HEK293 (cell line): Measurements from ENCODE around the gene TTYH1.

ENCODE experiments used
- CTCF ChIA-PET: fragments of 350-600 bp; formaldehyde crosslinking; extraction: SDS; loops from one replicate; lab custom pipeline; 2021; ENCODE audit warnings: antibody characterized with exemption; lab: Yijun Ruan, JAX
- POLR2A ChIA-PET: fragments of 300-600 bp; formaldehyde crosslinking; extraction: SDS; loops from one replicate; lab custom pipeline; 2020; ENCODE audit warnings: antibody characterized with exemption, inconsistent platforms; lab: Yijun Ruan, JAX
- H3K27ac ChIP-seq: fragments of 200-500 bp; sonication (Bioruptor generic); 2 replicates; pipeline ENCODE4 v1.5.1; 2014; ENCODE audit warnings: low read depth, low read length, control low read depth, inconsistent platforms; ENCODE audit errors: extremely low read depth
- H3K36me3 ChIP-seq, 2 experiments: fragments of 200-500 bp in 1 of 2; sonication (Bioruptor generic) in 1 of 2; 1 replicate in 1 of 2; 2 replicates in 1 of 2; pipeline ENCODE4 v1.5.1; 2014 to 2017; ENCODE audit warnings: inconsistent platforms in 2 of 2, low read length in 2 of 2; ENCODE audit not compliant: control insufficient read depth in 2 of 2, insufficient read depth in 1 of 2
- H3K4me1 ChIP-seq: fragments of 200-500 bp; sonication (Bioruptor generic); 2 replicates; pipeline ENCODE4 v1.5.1; 2014; ENCODE audit warnings: mild to moderate bottlenecking, low read length, inconsistent platforms; ENCODE audit not compliant: control insufficient read depth, insufficient read depth
- H3K4me3 ChIP-seq: 2 replicates; pipeline ENCODE4 v1.5.1; 2011; ENCODE audit warnings: low read depth, mild to moderate bottlenecking, control low read depth, low read length, moderate library complexity
- H3K9me3 ChIP-seq: fragments of 200-500 bp; sonication (Bioruptor generic); 2 replicates; pipeline ENCODE4 v1.5.1; 2014; ENCODE audit warnings: low read depth, low read length, inconsistent platforms; ENCODE audit not compliant: control insufficient read depth, insufficient read depth
- GFI1B ChIP-seq: fragments of 450-650 bp; formaldehyde crosslinking; IDR thresholded peaks from 2 replicates; pipeline ENCODE4 v1.5.1; 2016; ENCODE audit warnings: missing biosample characterization, missing genetic modification characterization
- OSR2 ChIP-seq: fragments of 450-650 bp; formaldehyde crosslinking; IDR thresholded peaks from 2 replicates; pipeline ENCODE4 v1.5.1; 2016; ENCODE audit warnings: missing biosample characterization, missing genetic modification characterization
- ZFHX2 ChIP-seq: fragments of 450-650 bp; formaldehyde crosslinking; conservative IDR thresholded peaks from 2 replicates; pipeline ENCODE4 v1.5.1; 2016; ENCODE audit warnings: missing biosample characterization, missing genetic modification characterization
- ZNF112 ChIP-seq: fragments of 450-650 bp; formaldehyde crosslinking; IDR thresholded peaks from 2 replicates; pipeline ENCODE4 v1.5.0; 2017; ENCODE audit warnings: missing biosample characterization, missing genetic modification characterization
- ZNF121 ChIP-seq: fragments of 450-650 bp; formaldehyde crosslinking; IDR thresholded peaks from 2 replicates; pipeline ENCODE4 v1.5.1; 2016; ENCODE audit warnings: missing biosample characterization, missing genetic modification characterization
- ZNF175 ChIP-seq: fragments of 450-650 bp; formaldehyde crosslinking; IDR thresholded peaks from 2 replicates; pipeline ENCODE4 v1.5.1; 2016; ENCODE audit warnings: missing biosample characterization, missing genetic modification characterization
- ZNF24 ChIP-seq: fragments of 450-650 bp; formaldehyde crosslinking; IDR thresholded peaks from 2 replicates; pipeline ENCODE4 v1.5.1; 2016; ENCODE audit warnings: missing biosample characterization, missing genetic modification characterization
- ZNF324 ChIP-seq: fragments of 450-650 bp; formaldehyde crosslinking; IDR thresholded peaks from 2 replicates; pipeline ENCODE4 v1.5.1; 2016; ENCODE audit warnings: missing biosample characterization, missing genetic modification characterization
- ZNF341 ChIP-seq: fragments of 450-650 bp; formaldehyde crosslinking; IDR thresholded peaks from 2 replicates; pipeline ENCODE4; 2016; ENCODE audit warnings: low read depth, missing biosample characterization, missing genetic modification characterization
- ZNF768 ChIP-seq: fragments of 450-650 bp; formaldehyde crosslinking; IDR thresholded peaks from 2 replicates; pipeline ENCODE4 v1.5.1; 2018; ENCODE audit warnings: missing biosample characterization, mild to moderate bottlenecking, missing genetic modification characterization
- ZNF776 ChIP-seq: fragments of 450-650 bp; formaldehyde crosslinking; IDR thresholded peaks from 2 replicates; pipeline ENCODE4 v1.5.0; 2017; ENCODE audit warnings: missing biosample characterization, missing genetic modification characterization, borderline replicate concordance
- ZNF830 ChIP-seq: fragments of 450-650 bp; IDR thresholded peaks from 2 replicates; pipeline ENCODE4 v1.5.0; 2018; ENCODE audit warnings: missing biosample characterization, missing genetic modification characterization, low read depth, mild to moderate bottlenecking, moderate library complexity
- ZNF837 ChIP-seq: fragments of 450-650 bp; formaldehyde crosslinking; IDR thresholded peaks from 2 replicates; pipeline ENCODE4 v1.5.1; 2016; ENCODE audit warnings: missing biosample characterization, missing genetic modification characterization
- TF ChIP-seq, protein P1 (sequence below): fragments of 450-650 bp; formaldehyde crosslinking; IDR thresholded peaks from 2 replicates; pipeline ENCODE4 v1.5.1; 2017; ENCODE audit warnings: missing biosample characterization, missing genetic modification characterization
- TF ChIP-seq, protein P2 (sequence below): fragments of 450-650 bp; formaldehyde crosslinking; IDR thresholded peaks from 2 replicates; pipeline ENCODE4 v1.5.1; 2016; ENCODE audit warnings: missing biosample characterization, missing genetic modification characterization
- TF ChIP-seq, protein P3 (sequence below): fragments of 450-650 bp; formaldehyde crosslinking; IDR thresholded peaks from 2 replicates; pipeline ENCODE4 v1.5.1; 2016; ENCODE audit warnings: missing biosample characterization, missing genetic modification characterization

TTYH1 gene

GRCh38 chr19:54428323-54429175, 13.3 kb downstream of the TTYH1 start:
- CTCF ChIA-PET = interaction anchor here (0.6 to 2.8 kb wide), 5 partner anchors 10 to 1112 kb away, joined by 3 to 15 read pairs (median 5); no protein-coding TSS in a partner anchor
- H3K4me3 ChIP-seq = no peak overlapping the region

DNA sequence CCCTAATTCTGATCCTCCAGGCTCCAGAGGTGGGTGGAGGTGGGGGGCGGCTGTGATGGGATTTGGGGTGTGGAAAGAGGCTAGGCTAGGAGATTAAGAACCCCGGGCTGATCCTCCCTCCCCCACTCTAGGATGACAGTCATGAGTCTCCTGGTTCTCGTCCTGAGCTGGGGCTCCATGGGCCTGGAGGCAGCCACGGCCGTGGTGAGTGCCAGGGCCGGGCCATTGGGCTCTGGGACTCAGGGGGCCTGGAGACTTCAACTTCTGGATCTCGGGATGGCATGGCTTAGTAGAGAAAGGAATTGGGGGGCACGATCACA, 13.9 kb downstream of the TTYH1 start:
- Histone ChIP-seq H3K36me3 (no peaks in the 10 kb centered on the region), H3K9me3 (no peaks in the 10 kb centered on the region), H3K4me3 (no peak overlapping the region), H3K4me1 (peaks cover 10% of the 10 kb centered on the region), H3K27ac (no peak overlapping the region)
- ChIA-PET CTCF (interaction anchor here (0.6 to 2.8 kb wide), 4 partner anchors 10 to 1111 kb away, joined by 3 to 15 read pairs (median 5); no protein-coding TSS in a partner anchor), POLR2A (interaction anchor here (0.6 to 3.0 kb wide), 6 partner anchors 9 to 268 kb away, joined by 3 to 18 read pairs (median 7); partner anchors contain the start of genes CDC42EP5 and LENG8)
- TF ChIP-seq ZFHX2 (peak; percentile 47), ZNF175 (tag by site-specific recombination) (no peak), ZNF112 (tag by site-specific recombination) (no peak), GFI1B (tag by site-specific recombination) (no peak), OSR2 (tag by site-specific recombination) (no peak)

More at GRCh38 chr19:54428323-54429175, 13.3 kb downstream of the TTYH1 start:
- POLR2A ChIA-PET = interaction anchor here (0.6 to 3.0 kb wide), 7 partner anchors 10 to 237 kb away, joined by 3 to 18 read pairs (median 4); partner anchors contain the start of genes CDC42EP5, LENG8 and LENG9
- TF ChIP-seq, protein P1, sequence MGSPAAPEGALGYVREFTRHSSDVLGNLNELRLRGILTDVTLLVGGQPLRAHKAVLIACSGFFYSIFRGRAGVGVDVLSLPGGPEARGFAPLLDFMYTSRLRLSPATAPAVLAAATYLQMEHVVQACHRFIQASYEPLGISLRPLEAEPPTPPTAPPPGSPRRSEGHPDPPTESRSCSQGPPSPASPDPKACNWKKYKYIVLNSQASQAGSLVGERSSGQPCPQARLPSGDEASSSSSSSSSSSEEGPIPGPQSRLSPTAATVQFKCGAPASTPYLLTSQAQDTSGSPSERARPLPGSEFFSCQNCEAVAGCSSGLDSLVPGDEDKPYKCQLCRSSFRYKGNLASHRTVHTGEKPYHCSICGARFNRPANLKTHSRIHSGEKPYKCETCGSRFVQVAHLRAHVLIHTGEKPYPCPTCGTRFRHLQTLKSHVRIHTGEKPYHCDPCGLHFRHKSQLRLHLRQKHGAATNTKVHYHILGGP (tag by site-specific recombination) = no peak
- TF ChIP-seq, protein P2, sequence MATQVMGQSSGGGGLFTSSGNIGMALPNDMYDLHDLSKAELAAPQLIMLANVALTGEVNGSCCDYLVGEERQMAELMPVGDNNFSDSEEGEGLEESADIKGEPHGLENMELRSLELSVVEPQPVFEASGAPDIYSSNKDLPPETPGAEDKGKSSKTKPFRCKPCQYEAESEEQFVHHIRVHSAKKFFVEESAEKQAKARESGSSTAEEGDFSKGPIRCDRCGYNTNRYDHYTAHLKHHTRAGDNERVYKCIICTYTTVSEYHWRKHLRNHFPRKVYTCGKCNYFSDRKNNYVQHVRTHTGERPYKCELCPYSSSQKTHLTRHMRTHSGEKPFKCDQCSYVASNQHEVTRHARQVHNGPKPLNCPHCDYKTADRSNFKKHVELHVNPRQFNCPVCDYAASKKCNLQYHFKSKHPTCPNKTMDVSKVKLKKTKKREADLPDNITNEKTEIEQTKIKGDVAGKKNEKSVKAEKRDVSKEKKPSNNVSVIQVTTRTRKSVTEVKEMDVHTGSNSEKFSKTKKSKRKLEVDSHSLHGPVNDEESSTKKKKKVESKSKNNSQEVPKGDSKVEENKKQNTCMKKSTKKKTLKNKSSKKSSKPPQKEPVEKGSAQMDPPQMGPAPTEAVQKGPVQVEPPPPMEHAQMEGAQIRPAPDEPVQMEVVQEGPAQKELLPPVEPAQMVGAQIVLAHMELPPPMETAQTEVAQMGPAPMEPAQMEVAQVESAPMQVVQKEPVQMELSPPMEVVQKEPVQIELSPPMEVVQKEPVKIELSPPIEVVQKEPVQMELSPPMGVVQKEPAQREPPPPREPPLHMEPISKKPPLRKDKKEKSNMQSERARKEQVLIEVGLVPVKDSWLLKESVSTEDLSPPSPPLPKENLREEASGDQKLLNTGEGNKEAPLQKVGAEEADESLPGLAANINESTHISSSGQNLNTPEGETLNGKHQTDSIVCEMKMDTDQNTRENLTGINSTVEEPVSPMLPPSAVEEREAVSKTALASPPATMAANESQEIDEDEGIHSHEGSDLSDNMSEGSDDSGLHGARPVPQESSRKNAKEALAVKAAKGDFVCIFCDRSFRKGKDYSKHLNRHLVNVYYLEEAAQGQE (tag by site-specific recombination) = no peak
- peak; percentile 85 for TF ChIP-seq ZNF121
- TF ChIP-seq ZNF24 = no peak
- TF ChIP-seq ZNF776 (tag by site-specific recombination) = no peak
- peak; percentile 73; the same call in 1 of the 2 replicates for TF ChIP-seq ZNF768 (tag by site-specific recombination)
- TF ChIP-seq ZNF830 (tag by site-specific recombination) = no peak
- no peaks in the 10 kb centered on the region for H3K9me3 ChIP-seq
- no peaks in the 10 kb centered on the region for H3K36me3 ChIP-seq
- H3K27ac ChIP-seq = no peak overlapping the region
- H3K4me1 ChIP-seq = peaks cover 10% of the 10 kb centered on the region

DNA sequence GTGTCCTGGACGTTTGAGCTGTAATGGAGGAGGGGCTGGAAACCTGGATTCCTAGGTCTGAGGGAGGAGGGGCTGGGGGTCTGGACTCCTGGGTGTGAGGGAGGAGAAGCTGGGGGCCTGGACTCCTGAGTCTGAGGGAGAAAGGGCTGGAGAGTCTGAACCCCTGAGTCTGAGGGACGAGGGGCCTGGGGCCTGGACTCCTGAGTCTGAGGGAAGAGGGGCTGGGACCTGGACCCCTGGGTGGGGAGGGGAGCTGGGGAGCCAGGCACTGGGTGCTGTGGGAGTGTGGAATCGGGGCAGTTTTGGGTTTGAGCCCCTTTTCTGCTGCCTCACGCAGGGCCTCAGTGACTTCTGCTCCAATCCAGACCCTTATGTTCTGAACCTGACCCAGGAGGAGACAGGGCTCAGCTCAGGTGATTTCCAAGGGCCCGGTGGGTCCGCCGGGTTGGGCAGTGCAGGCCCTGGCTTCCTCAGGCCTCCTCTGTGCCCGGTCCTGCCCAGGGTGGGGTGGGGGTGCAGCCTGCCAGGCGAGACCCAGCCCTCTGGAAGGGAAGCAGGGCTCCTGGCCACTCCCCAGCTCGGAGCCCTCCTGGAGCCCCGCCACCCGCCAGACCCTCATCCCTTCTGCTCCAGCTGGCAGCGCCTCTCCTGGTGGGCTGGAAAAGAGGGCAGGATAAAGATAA, 14.4 kb downstream of the TTYH1 start:
- Histone ChIP-seq H3K9me3 (no peaks in the 10 kb centered on the region), H3K36me3 (peaks cover 0 to 4% of the 10 kb centered on the region in 2 experiments; a peak in 1 of 3 replicates), H3K27ac (no peak overlapping the region), H3K4me1 (peaks cover 10% of the 10 kb centered on the region), H3K4me3 (no peak overlapping the region)
- TF ChIP-seq ZNF341 (tag by site-specific recombination) (no peak), ZNF324 (tag by site-specific recombination) (no peak), ZNF837 (no peak)
- TF ChIP-seq, protein P3, sequence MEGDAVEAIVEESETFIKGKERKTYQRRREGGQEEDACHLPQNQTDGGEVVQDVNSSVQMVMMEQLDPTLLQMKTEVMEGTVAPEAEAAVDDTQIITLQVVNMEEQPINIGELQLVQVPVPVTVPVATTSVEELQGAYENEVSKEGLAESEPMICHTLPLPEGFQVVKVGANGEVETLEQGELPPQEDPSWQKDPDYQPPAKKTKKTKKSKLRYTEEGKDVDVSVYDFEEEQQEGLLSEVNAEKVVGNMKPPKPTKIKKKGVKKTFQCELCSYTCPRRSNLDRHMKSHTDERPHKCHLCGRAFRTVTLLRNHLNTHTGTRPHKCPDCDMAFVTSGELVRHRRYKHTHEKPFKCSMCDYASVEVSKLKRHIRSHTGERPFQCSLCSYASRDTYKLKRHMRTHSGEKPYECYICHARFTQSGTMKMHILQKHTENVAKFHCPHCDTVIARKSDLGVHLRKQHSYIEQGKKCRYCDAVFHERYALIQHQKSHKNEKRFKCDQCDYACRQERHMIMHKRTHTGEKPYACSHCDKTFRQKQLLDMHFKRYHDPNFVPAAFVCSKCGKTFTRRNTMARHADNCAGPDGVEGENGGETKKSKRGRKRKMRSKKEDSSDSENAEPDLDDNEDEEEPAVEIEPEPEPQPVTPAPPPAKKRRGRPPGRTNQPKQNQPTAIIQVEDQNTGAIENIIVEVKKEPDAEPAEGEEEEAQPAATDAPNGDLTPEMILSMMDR (tag by site-specific recombination) = 0 out of 2 replicates have a peak, but pooled peaks have one; percentile 22
- ChIA-PET POLR2A (interaction anchor here (0.6 to 3.0 kb wide), 11 partner anchors 7 to 268 kb away, joined by 3 to 18 read pairs (median 4); partner anchors contain the start of genes CDC42EP5, LENG8 and LENG9), CTCF (interaction anchor here (0.6 to 2.8 kb wide), 6 partner anchors 9 to 1111 kb away, joined by 3 to 15 read pairs (median 5); no protein-coding TSS in a partner anchor)
